Activated T-cell treated with anti-CD3 and anti-CD28 coated beads for 1 hour (primary cell): ENCODE measurements around the gene CRY2.

ENCODE experiments used
- DNase-seq: peaks from one replicate; pipeline ENCODE4 v3.0.0-alpha.2; 2020; ENCODE audit warnings: low read depth

CRY2 gene

DNA sequence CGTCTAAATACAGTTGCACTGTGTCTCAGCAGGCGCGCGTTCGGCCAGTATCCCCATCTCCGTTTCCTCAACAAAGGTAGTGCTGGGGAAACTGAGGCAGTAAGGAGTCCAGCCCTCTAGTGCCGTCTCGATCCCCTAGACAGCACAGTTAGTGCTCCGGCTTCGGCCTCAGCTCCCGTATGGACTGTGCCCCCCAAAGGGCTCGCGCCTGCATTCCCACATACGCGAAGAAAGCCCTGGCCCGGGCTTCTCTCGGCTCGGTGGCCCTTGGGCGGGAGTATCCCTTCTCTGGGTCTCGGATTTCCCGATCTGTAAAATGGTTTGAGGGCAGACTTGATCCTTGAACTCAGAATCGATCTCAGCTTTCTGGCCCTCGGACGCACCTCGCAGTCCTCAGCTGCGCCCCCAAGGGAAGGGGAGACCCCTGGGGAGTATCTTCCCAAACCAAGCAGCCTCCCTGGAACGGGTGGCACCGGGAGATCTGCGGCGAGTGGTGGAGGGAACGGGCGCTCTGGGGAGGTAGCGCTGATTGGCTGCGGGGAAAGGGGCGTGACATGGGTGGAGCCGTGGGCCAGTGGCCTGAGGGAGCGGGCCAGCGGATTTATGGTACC lies 71.2 kb downstream of the CRY2 start:
- DNase-seq: peak; percentile 41

DNA sequence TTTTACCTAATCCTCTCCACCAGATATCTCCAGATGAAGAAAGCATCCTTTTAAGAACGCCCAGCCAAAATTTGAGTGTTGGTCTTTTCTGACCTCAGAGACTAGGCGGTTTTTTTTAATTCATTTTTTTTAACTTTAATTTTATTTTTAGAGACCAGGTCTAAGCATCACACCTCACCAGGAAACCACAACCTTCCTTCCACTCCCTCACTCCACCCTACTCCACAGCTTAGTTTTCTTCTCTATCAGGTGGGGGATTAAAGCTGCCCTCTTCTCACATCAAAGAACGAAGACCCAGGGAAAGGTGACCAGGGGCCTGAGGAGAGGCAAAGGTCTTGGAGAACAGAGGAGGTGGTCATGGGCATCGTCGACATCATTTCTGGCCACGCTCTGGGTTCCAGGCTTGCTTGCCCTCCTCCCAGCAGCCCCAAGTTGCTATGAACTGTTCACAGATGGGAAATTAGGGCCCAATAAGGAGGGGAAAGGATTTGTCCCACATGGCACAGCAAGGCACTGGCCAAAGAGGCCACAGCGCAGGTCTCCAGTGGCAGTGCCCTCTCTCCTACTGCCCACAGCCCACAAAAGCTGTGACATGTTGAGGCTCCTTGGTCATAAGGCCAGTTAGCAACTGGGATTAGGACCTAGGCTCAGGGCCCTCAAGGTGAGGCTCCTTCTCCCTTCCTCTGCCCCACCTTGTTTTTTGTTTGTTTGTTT lies 71.8 kb downstream of the CRY2 start:
- DNase-seq: no peak

DNA sequence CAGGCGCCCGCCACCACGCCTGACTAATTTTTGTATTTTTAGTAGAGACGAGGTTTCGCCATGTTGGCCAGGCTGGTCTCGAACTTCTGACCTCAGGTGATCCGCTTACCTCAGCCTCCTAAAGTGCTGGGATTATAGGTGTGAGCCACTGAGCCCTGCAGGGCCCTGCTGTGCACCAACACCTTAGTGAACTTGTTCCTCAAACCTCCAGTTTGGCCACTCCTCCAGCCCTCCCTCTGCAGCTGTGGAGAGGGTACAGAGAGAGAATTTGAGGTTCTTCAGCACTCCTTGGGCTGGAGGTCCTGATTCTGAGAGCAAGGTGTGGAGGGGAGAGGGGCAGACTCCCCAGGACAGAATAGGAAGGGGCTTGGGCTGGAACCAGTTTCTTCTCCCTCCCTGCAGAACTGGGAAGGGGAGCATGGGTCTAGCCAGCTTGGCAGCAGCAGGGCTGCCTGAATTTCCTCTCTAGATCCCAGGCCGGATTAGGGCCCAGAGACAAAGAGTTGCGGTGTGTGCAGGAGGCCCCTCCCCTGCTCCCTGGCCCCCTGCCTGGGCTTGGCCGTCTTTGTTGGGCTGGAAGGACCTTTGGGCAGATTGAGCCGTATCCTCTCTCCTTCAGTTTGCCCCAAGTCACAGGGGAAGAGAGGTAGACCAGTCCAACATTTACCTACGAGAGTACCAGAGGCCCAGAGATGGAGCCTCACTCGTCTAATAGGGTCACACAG lies 72.7 kb downstream of the CRY2 start:
- no peak for DNase-seq

DNA sequence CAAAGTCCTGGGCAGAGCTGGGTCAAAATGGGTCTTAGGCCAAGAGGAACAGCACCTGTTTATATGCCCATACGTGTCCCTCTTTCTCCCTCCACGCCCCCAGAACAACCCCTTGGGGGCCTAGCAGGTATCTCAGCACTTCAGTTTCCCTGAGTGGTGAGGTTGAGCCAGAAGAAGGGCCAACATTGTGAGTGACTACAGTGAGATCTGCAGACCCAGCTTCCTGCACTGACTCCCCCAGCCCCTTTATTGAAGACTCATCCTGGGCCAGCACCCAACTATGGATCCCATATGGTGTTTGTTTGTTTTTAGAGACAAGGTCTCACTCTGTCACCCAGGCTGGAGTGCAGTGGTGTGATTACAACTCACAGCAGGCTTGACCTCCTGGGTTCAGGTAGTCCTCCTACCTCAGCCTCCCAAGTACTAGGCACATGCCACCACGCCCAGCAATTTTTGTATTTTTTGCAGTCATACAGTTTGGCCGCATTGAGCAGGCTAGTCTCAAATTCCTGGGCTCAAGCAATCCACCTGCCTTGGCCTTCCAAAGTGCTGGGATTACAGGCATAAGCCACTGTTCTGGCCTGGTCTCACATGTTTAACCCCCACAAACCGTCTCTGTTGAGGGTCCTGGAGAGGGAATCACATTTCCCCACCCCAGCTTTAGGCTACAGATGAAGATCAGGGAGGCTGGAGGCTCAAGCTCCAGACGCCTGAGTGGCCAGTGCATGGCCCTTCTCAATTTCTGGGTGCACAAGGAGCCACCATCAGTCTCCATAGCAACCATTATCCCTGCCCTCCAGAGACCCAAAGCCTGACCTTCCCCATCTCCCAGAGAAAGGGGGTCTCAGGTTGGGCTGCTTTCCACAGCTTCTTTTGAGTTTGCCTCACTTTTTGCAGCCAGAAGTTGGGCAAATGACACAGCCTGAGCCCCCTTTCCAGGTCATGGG lies 73.5 kb downstream of the CRY2 start:
- no peak for DNase-seq

DNA sequence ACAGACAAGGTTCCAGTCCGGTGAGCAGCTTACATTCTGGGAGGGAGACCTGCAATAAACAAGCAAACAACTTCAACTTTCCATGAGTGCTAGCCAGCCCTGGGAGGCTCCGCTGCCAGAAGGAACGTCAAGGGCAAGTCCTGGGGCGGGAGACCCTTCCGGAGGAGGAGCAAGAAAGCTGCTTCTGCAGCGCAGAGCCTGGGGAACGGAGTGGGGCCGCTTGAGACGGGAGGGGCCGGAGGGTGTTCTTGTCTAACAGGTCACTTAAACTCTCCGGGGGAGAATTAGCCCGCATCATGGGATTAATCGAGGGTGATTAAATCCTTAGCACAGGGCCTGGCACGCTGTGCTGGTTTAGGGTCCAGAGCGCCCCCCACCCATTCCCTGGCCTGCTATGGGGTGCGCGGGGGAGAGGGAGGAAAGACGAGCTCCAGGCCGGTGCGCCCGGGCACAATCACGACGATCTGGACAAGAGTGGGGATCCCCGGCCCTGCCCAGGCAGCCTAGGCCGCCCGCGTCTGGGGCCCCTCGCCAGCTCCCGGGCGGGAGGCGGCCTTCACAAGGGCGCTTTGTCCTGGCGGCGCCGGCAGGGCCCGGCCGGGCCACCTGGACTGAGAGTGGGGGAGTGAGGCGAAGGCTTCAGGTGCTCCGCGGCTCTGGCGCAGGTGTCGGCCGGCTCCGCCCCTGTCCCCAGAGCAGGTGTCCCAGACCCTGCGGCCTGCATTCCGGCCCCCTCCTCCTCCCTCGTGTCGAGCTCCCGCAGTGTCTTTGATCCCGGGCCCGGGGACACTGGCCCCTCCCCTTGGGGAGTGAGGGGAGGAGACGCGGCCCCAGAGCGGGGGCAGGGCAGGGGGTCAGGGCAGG lies 74.5 kb downstream of the CRY2 start:
- DNase-seq: no peak

DNA sequence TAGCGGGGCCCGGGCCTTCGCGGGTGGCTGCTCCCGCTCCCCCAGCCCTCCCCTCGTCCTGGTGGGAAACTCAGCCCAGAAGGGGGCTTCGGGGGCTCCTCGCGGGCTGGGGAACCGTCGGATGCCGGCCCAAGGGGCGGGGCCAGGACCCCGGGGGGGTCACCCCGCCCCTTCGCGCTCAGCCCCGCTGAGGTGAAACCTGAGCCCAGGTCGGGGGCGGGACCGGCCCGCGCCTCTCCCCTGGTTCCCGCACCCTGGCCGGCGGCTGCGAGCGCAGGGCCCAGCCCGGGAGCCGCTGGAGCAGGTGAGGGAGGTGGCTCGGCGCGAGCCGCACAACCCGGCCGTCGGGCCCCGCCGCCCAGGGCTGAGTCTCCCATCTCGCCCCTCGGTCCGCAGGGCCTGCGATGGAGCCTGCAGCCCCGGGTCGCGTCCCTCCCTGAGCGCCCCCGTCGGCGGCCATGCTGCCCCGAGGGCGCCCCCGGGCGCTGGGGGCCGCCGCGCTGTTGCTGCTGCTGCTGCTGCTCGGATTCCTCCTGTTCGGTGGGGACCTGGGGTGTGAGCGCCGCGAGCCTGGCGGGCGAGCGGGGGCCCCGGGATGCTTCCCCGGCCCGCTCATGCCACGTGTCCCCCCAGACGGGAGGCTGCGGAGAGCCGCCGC lies 75.3 kb downstream of the CRY2 start, which contains the start of gene LARGE2:
Gene LARGE2, plus strand, starts transcription at position 232 of the 658 bp plus-strand sequence. Its CDS starts 227 bp downstream, at position 459.
- no peak for DNase-seq

DNA sequence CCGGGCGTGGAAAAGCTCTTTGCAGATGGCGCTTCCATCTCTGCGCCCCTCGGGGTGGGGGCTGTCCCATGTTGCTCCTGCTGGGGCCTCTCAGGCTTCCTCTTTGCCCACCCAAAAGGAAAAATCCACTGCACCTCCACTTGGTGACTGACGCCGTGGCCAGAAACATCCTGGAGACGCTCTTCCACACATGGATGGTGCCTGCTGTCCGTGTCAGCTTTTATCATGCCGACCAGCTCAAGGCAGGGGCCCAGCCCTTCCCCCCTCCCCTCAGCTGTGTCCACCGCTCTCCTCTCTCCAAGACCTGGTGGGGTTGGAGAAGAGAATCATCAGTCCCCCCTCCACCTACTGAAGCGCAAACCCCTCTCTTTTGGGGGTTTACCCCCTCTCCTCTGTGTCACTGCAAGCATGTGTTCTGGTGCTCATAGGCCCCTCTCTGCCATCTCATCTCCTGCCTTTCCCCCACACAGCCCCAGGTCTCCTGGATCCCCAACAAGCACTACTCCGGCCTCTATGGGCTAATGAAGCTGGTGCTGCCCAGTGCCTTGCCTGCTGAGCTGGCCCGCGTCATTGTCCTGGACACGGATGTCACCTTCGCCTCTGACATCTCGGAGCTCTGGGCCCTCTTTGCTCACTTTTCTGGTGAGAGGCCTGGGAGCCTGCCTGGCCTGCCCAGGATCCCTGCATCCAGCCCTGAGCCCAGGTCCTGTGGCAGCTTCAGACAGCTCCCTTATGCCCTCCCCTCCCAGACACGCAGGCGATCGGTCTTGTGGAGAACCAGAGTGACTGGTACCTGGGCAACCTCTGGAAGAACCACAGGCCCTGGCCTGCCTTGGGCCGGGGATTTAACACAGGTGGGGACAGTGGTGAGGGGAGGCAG lies 77.0 kb downstream of the CRY2 start:
- DNase-seq: no peak

DNA sequence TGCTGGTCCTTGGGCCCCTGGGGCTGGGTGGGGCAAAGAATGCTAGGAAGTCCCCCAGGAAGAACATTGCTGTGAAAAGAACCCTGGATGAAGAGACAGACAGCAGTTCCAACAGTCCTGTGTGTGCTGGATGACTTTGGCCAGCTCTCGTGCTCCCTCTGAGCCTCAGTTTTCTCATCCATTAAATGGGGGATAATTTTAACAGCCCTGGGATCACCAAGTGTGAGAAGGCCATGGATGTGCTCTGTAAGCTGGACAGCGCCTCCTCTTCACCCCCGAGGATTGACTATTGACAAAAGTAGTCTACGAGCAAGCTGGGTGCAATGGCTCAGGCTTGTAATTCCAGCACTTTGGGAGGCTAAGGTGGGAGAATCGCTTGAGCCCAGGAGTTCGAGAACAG lies 77.7 kb downstream of the CRY2 start:
- no peak for DNase-seq

DNA sequence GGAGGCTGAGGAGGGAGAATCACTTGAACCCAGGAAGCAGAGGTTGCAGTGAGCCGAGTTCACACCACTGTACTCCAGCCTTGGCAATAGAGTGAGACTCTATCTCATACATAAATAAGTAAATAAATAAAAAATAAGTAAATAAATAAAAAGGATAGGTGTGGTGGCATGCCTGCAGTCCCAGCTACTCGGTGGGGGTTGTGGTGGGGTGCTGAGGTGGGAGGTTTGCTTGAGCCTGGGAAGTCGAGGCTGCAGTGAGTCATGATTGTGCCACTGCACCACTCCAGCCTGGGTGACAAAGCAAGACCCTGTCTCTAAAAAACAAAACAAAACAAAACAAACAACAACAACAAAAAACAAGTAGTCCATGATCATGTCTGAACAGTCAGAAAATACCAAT lies 78.3 kb downstream of the CRY2 start:
- DNase-seq: no peak

DNA sequence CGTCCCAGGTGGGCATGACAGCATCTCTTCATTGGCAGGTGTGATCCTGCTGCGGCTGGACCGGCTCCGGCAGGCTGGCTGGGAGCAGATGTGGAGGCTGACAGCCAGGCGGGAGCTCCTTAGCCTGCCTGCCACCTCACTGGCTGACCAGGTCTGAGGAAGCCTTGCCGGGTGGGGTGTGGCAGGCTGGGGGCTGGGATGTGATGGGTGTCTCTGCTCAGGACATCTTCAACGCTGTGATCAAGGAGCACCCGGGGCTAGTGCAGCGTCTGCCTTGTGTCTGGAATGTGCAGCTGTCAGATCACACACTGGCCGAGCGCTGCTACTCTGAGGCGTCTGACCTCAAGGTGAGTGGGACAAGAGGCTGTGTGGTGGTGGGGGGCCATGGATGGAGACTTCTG lies 78.7 kb downstream of the CRY2 start:
- no peak for DNase-seq

DNA sequence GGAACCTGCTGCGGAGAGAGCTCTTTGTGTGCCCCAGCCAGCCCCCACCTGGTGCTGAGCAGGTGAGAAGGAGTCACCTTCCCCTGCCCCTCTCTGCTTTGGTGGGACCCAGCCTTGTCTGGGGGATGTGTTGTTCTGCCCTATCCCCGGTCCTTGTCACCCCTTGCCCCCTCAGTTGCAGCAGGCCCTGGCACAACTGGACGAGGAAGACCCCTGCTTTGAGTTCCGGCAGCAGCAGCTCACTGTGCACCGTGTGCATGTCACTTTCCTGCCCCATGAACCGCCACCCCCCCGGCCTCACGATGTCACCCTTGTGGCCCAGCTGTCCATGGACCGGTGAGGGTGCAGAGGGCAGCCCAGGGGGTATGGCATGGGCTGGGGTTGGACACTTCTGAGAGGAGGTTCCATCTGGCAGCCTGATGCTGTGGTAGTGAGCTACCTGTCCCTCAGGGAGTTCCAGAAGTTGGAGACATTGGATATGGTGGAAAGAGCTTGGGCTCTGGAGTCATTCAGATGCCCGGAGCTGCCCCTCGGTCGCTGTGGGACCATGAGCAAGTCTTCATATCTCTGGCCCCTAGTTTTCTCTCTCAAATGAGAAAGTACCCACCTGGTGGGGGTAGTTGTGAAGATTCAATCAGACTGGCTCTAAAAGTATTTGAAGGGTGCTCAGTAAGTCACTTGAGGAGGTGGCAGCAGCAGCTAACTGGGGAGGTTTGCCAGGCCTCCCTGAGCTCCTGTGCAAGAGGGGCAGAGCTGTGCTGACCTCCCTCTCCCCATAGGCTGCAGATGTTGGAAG lies 79.5 kb downstream of the CRY2 start:
- no peak for DNase-seq

DNA sequence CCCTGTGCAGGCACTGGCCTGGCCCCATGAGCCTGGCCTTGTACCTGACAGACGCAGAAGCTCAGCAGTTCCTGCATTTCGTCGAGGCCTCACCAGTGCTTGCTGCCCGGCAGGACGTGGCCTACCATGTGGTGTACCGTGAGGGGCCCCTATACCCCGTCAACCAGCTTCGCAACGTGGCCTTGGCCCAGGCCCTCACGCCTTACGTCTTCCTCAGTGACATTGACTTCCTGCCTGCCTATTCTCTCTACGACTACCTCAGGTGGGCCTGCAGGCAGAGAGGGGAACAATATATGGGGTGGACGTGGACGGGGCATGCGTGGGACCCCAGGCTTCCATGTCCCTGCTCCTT lies 80.0 kb downstream of the CRY2 start:
- DNase-seq: no peak

DNA sequence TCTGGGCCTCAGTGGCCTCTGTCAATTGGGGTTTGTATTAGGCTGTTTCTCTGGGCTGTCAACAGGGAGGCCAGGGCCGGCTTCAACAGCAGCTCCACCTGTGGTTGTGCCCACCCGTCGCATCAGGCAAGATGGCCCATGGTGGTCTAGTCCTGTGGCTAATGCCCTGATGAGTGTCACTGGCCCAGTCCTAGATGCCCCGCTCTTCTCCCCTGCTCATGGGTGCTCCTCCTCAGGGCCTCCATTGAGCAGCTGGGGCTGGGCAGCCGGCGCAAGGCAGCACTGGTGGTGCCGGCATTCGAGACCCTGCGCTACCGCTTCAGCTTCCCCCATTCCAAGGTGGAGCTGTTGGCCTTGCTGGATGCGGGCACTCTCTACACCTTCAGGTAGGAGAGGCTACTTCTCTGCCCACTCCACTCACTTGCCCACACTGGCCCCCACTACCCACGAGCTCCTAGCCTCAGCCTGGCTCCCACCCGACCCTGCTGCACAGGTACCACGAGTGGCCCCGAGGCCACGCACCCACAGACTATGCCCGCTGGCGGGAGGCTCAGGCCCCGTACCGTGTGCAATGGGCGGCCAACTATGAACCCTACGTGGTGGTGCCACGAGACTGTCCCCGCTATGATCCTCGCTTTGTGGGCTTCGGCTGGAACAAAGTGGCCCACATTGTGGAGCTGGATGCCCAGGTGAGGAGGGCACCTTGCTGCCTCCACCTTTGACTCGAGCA lies 80.6 kb downstream of the CRY2 start:
- no peak for DNase-seq

DNA sequence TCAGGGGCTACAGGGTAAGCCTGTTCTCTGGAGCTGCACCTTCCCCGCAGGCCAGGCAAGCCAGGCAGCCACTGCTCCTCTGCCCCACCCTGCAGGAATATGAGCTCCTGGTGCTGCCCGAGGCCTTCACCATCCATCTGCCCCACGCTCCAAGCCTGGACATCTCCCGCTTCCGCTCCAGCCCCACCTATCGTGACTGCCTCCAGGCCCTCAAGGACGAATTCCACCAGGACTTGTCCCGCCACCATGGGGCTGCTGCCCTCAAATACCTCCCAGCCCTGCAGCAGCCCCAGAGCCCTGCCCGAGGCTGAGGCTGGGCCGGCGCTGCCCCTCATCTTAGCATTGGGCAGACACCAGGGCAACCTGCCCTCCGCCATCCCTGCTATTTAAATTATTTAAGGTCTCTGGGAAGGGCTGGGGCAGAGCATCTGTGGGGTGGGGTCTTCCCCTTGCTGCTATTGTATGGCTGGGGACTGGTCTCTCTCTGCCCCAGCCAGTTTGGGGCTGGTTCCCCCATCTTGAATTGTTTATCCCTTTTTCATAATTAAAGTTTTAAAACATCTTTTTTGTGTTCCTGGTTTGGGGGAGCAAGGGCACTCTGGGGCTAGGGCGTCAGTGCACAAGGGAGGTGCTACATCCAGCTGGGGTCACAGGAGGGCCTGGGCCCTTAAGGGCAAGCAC lies 81.4 kb downstream of the CRY2 start:
- DNase-seq: no peak

DNA sequence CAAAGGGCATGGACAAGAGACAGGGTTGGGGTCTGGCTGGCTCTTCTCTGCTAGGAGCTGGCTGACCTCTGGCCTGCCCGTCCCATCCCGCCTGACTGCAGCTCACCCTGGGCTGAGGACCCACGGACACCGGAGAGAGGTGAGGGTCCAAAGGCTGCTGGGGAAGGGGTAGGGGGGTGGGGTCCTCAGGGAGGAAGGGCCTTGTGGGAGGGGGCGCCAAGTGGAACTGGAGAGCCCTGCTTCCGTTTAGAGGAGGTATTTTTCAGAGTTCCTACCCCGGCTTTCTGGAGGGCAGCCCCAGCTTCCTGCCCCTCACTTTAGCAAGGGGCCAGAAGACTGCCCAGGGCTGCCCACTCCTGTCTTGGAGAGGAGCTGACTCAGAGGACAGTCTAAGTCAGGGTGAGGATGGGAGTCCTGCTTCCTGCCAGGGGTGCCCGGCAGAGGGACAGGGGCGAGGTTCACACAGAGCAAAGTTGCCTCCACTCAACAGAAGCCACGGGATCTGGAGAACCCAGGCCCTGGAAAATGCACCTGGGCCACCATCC lies 82.3 kb downstream of the CRY2 start:
- DNase-seq: no peak

DNA sequence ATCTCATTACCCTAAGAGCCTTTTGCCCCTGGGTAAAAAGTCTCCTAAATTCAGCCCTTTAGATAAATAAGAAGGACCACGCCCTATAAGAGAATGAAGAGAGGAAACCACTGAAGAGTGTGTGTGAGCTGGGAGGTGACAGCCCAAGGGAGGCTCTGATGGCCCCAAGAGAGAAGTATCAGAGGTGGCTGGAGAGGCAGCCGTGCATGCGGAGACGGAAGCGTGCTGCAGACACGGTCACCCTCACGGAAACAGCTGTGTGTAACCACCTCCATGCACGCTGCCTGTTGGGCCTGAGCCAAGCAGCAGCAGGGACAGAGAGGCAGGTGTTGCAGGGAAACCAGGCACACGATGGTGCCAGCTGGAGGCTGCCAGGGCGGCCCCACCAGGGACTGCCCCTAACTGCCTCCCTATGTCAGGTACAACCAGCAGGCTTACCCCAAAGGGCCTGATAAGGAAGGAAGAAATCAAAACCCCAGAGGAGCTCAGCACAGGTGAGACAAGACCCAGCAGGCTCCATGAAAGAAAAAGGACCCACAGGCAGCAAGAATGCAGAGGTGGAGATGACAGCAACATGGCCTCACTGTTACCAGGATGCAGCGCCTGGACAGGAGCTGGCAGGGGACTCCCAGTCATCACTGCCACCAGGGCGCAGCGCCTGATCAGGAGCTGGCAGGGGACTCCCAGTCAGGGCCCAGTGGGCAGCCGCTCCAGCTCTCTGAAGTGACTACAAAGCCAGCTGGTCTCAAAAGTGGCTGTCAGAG lies 82.9 kb downstream of the CRY2 start:
- no peak for DNase-seq
